DOHH2 (cell line): ENCODE measurements around the gene TNFRSF25.

Experiments
- H3F3A ChIP-seq: fragments of 200-600 bp; sonication (generic), shearing (Covaris generic); 2 replicates; pipeline ENCODE4 v1.6.0; 2016; ENCODE audit warnings: antibody characterized with exemption, mild to moderate bottlenecking; ENCODE audit not compliant: control insufficient read depth, insufficient read depth
- H3K27ac ChIP-seq: fragments of 200-600 bp; sonication (generic); 2 replicates; pipeline ENCODE4 v1.5.1; 2014; ENCODE audit warnings: low read depth, mild to moderate bottlenecking, low read length, moderate library complexity
- H3K27me3 ChIP-seq: fragments of 200-600 bp; sonication (generic); 2 replicates; pipeline ENCODE4 v1.6.1; 2014; ENCODE audit warnings: mild to moderate bottlenecking, low read length, mixed read lengths; ENCODE audit not compliant: control insufficient read depth
- H3K36me3 ChIP-seq: fragments of 200-600 bp; sonication (generic); 2 replicates; pipeline ENCODE4 v1.6.1; 2014; ENCODE audit warnings: mild to moderate bottlenecking, low read length, moderate library complexity, mixed read lengths; ENCODE audit not compliant: control insufficient read depth
- H3K4me1 ChIP-seq: fragments of 200-600 bp; sonication (generic); 2 replicates; pipeline ENCODE4 v1.6.1; 2014; ENCODE audit warnings: mild to moderate bottlenecking, low read length, mixed read lengths; ENCODE audit not compliant: control insufficient read depth
- H3K4me2 ChIP-seq: fragments of 200-600 bp; sonication (generic); 2 replicates; pipeline ENCODE4 v1.6.0; 2014; ENCODE audit warnings: mild to moderate bottlenecking, low read length, moderate library complexity
- H3K4me3 ChIP-seq: fragments of 200-600 bp; sonication (generic); 2 replicates; pipeline ENCODE4 v1.5.1; 2014; ENCODE audit warnings: mild to moderate bottlenecking, low read length, mixed read lengths
- H3K79me2 ChIP-seq: fragments of 200-600 bp; sonication (generic); 2 replicates; pipeline ENCODE4 v1.6.1; 2014; ENCODE audit warnings: mild to moderate bottlenecking, low read length, mixed read lengths; ENCODE audit not compliant: control insufficient read depth
- H3K9me2 ChIP-seq: fragments of 200-600 bp; sonication (generic); replicated peaks from 2 replicates; pipeline ENCODE4 v1.6.1; 2014; ENCODE audit warnings: mild to moderate bottlenecking, low read length, mixed read lengths; ENCODE audit not compliant: control insufficient read depth
- H3K9me3 ChIP-seq: fragments of 200-600 bp; sonication (generic); 2 replicates; pipeline ENCODE4 v1.6.1; 2014; ENCODE audit warnings: antibody characterized with exemption, low read length, mixed read lengths; ENCODE audit not compliant: control insufficient read depth, insufficient read depth
- H4K20me1 ChIP-seq: fragments of 200-600 bp; sonication (generic); 2 replicates; pipeline ENCODE4 v1.6.0; 2014; ENCODE audit warnings: low read depth, mild to moderate bottlenecking, antibody characterized with exemption, low read length, moderate library complexity; ENCODE audit not compliant: control insufficient read depth, insufficient read depth
- EZH2phosphoT487 ChIP-seq: fragments of 200-600 bp; sonication (generic); IDR thresholded peaks from 2 replicates; pipeline ENCODE4 v1.6.1; 2017; ENCODE audit warnings: borderline replicate concordance, mild to moderate bottlenecking, antibody characterized with exemption, low read length, moderate library complexity, mixed read lengths
- TF ChIP-seq, protein P1 (sequence below): fragments of 200-600 bp; sonication (generic); IDR thresholded peaks from one replicate; pipeline ENCODE4 v1.5.1; 2014; ENCODE audit warnings: antibody characterized with exemption, mild to moderate bottlenecking, low read depth, low read length; ENCODE audit not compliant: poor library complexity, severe bottlenecking

The TNFRSF25 gene

DNA sequence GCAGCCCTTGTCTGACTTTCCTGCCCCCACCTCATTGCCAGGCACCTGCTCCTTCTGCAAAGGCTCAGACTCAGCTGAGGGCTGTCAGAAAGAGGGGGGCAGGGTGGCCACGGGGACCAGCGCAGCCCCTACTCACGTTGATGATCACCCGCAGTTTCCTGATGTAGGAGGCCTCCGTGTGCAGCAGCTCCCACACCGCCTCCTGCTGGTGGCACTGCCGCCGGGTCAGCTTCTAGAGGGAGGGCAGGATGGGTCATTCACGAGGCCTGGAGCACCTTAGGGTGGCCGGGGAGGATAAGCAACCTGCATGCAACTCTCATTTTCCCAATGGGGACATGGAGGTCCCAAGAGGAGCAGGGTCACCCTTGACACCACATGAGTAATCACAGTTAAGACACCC lies 6.4 kb upstream of the TNFRSF25 start:
- Histone ChIP-seq H3K36me3 (no peaks in the 10 kb centered on the region), H3K4me3 (no peak overlapping the region), H3F3A (no peaks in the 10 kb centered on the region), H3K79me2 (no peaks in the 10 kb centered on the region), H3K9me3 (no peaks in the 10 kb centered on the region), H3K4me2 (no peak overlapping the region), H3K27me3 (no peaks in the 10 kb centered on the region), H4K20me1 (no peaks in the 10 kb centered on the region), H3K4me1 (no peaks in the 10 kb centered on the region), H3K27ac (no peak overlapping the region), H3K9me2 (no peaks in the 10 kb centered on the region)
- no peak for TF ChIP-seq EZH2phosphoT487
- TF ChIP-seq, protein P1, sequence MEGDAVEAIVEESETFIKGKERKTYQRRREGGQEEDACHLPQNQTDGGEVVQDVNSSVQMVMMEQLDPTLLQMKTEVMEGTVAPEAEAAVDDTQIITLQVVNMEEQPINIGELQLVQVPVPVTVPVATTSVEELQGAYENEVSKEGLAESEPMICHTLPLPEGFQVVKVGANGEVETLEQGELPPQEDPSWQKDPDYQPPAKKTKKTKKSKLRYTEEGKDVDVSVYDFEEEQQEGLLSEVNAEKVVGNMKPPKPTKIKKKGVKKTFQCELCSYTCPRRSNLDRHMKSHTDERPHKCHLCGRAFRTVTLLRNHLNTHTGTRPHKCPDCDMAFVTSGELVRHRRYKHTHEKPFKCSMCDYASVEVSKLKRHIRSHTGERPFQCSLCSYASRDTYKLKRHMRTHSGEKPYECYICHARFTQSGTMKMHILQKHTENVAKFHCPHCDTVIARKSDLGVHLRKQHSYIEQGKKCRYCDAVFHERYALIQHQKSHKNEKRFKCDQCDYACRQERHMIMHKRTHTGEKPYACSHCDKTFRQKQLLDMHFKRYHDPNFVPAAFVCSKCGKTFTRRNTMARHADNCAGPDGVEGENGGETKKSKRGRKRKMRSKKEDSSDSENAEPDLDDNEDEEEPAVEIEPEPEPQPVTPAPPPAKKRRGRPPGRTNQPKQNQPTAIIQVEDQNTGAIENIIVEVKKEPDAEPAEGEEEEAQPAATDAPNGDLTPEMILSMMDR: peak; percentile 63

DNA sequence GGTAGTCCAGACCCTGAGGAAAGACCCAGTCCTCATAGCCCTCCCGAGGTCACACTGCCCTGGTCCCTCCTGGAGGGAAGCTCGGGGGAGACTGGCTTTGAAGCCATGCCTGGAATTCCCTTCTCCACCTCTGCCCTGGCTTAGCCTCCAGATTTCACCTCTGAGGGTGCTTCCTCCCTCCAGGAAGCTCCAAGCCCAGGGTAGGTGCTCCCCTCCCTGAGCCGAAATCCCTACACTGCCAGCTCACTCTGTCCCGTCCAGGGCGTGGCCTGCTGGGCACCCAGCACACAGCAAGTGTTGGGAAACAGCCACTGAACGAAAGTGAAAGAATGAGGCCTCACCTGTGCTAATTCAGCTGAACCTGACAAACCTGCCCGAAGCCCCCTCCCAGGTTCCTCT lies 6.0 kb upstream of the TNFRSF25 start:
- H3K4me3 ChIP-seq: no peak overlapping the region
- no peaks in the 10 kb centered on the region for H3K4me1 ChIP-seq
- TF ChIP-seq, protein P1: no peak
- no peaks in the 10 kb centered on the region for H3K9me2 ChIP-seq
- H3F3A ChIP-seq: no peaks in the 10 kb centered on the region
- H3K27me3 ChIP-seq: no peaks in the 10 kb centered on the region
- H3K79me2 ChIP-seq: no peaks in the 10 kb centered on the region
- H3K27ac ChIP-seq: no peak overlapping the region
- H3K4me2 ChIP-seq: no peak overlapping the region
- H3K9me3 ChIP-seq: no peaks in the 10 kb centered on the region
- H4K20me1 ChIP-seq: no peaks in the 10 kb centered on the region
- no peaks in the 10 kb centered on the region for H3K36me3 ChIP-seq

- Histone ChIP-seq H3K27ac (no peak overlapping the region), H3K4me2 (no peak overlapping the region), H3K79me2 (no peaks in the 10 kb centered on the region), H3K9me2 (no peaks in the 10 kb centered on the region), H3K27me3 (no peaks in the 10 kb centered on the region), H3F3A (no peaks in the 10 kb centered on the region), H3K9me3 (no peaks in the 10 kb centered on the region), H3K4me3 (no peak overlapping the region), H3K36me3 (no peaks in the 10 kb centered on the region), H4K20me1 (no peaks in the 10 kb centered on the region), H3K4me1 (no peaks in the 10 kb centered on the region)
- TF ChIP-seq EZH2phosphoT487: no peak
- TF ChIP-seq, protein P1: no peak
These were observed 5.4 kb upstream of the TNFRSF25 start for GRCh38 chr1:6471086-6471969.
